Upper lobe of left lung (tissue), 6 donors: ENCODE data around the gene SYCP2L. TPM values are rescaled to one million over a fixed set of nuclear protein-coding genes. Genes with fewer than 3 reads are reported as not detected.

Experiments used
- ATAC-seq, 2 donors: fragments of 200-7000 bp; cut with Tn5 transposase; one replicate each; pipeline ENCODE4 v1.9.1; 2022; ENCODE audit warnings: mild to moderate bottlenecking in 2 of 2, moderate library complexity in 2 of 2; ENCODE audit not compliant: low FRiP score in 2 of 2
- DNase-seq, 2 donors: peaks; one replicate each; pipeline ENCODE4 v3.0.0-alpha.2; 2019 to 2020
- H3K27ac ChIP-seq, 4 donors: fragments of 200-600 bp; sonication (generic); one replicate each; pipeline ENCODE4 v1.5.1; 2016 to 2019
- H3K27me3 ChIP-seq, 4 donors: fragments of 200-600 bp; sonication (generic); one replicate each; pipeline ENCODE4 v1.5.1; 2017 to 2019
- H3K36me3 ChIP-seq, 4 donors: fragments of 200-600 bp; sonication (generic); one replicate each; pipeline ENCODE4 v1.5.1; 2016 to 2019
- H3K4me1 ChIP-seq, 4 donors: fragments of 200-600 bp; sonication (generic); one replicate each; pipeline ENCODE4 v1.5.1; 2018 to 2019
- H3K4me3 ChIP-seq, 4 donors: fragments of 200-600 bp; sonication (generic); one replicate each; pipeline ENCODE4 v1.5.1; 2017 to 2019; ENCODE audit warnings: mild to moderate bottlenecking in 2 of 4, moderate library complexity in 1 of 4
- H3K9me3 ChIP-seq, 4 donors: fragments of 200-600 bp; sonication (generic); one replicate each; pipeline ENCODE4 v1.5.1; 2018 to 2019
- CTCF ChIP-seq, 6 experiments: fragments of 450-650 bp in 4 of 6; fragments of 200-600 bp in 2 of 6; sonication (generic) in 2 of 6; IDR thresholded peaks; one replicate each; pipeline ENCODE4 v1.5.1; 2016 to 2019; ENCODE audit warnings: antibody characterized with exemption in 6 of 6
- EP300 ChIP-seq, 4 donors: sonication (generic); formaldehyde crosslinking; IDR thresholded peaks; one replicate each; pipeline ENCODE4 v1.5.1; 2017; ENCODE audit warnings: antibody characterized with exemption in 4 of 4, control low read depth in 2 of 4
- POLR2A ChIP-seq, 4 donors: fragments of 450-650 bp; IDR thresholded peaks; one replicate each; pipeline ENCODE4 v1.5.1; 2016 to 2017; ENCODE audit warnings: antibody characterized with exemption in 4 of 4, mild to moderate bottlenecking in 2 of 4
- POLR2AphosphoS5 ChIP-seq, 2 donors: sonication (generic); formaldehyde crosslinking; IDR thresholded peaks; one replicate each; pipeline ENCODE4 v1.5.1; 2017; ENCODE audit warnings: antibody characterized with exemption in 2 of 2
- WGBS, 2 donors: methylation state at CpG; one replicate each; pipeline ENCODE4 v1.1.5; 2017 to 2018; 5-methylcytosine and 5-hydroxymethylcytosine counted together
- total RNA-seq, 6 donors: library from RNA; depleted of rRNA in 4 of 6; stranded (reverse); fragments of >200 nt in 4 of 6; gene quantifications; one replicate each; pipeline versions ENCODE4 v1.1.0 to v1.2.1, GENCODE V29; 2016 to 2021
- donor health status: DM: no; HTN: no; CAD: no; lungs with moderate emphysema.
- donor health status: DM: no; HTN: yes; CAD: no; lungs with severe emphysema.

SYCP2L gene
- total RNA-seq, 6 donors from 2014 or later, result 0.46 to 8.4 (median 1.6) TPM

GRCh38 chr6:10933126-10933525, 46.3 kb downstream of the SYCP2L start:
- H3K27ac ChIP-seq, result no peak overlapping the region
- no peaks in the 10 kb centered on the region for H3K36me3 ChIP-seq
- no peak overlapping the region for H3K4me3 ChIP-seq
- no peaks in the 10 kb centered on the region for H3K4me1 ChIP-seq
- 91 to 92% methylated on average over 1 of the region's 1 CpG for WGBS, 2 donors
- ATAC-seq, result no peak
- H3K27me3 ChIP-seq, result no peaks in the 10 kb centered on the region
- H3K9me3 ChIP-seq, result no peaks in the 10 kb centered on the region
- TF ChIP-seq POLR2AphosphoS5 (IDR thresholded peaks at IDR 0.05), result no peak
- no peak for TF ChIP-seq EP300 (IDR thresholded peaks at IDR 0.05)
- no peak for TF ChIP-seq POLR2A (IDR thresholded peaks at IDR 0.05)
- TF ChIP-seq CTCF (IDR thresholded peaks at IDR 0.05), result no peak
- DNase-seq, result no peak

- Histone ChIP-seq H3K4me1 (no peaks in the 10 kb centered on the region), H3K27ac (no peak overlapping the region), H3K27me3 (no peaks in the 10 kb centered on the region), H3K4me3 (no peak overlapping the region), H3K9me3 (no peaks in the 10 kb centered on the region), H3K36me3 (no peaks in the 10 kb centered on the region)
- TF ChIP-seq EP300 (IDR thresholded peaks at IDR 0.05) (no peak), POLR2A (IDR thresholded peaks at IDR 0.05) (no peak), CTCF (IDR thresholded peaks at IDR 0.05) (no peak), POLR2AphosphoS5 (IDR thresholded peaks at IDR 0.05) (no peak)
- 94 to 95% methylated on average over 2 of the region's 2 CpGs for WGBS, 2 donors
- ATAC-seq (no peak), DNase-seq (no peak)
These were observed 53.0 kb downstream of the SYCP2L start for GRCh38 chr6:10939840-10940239.

DNA sequence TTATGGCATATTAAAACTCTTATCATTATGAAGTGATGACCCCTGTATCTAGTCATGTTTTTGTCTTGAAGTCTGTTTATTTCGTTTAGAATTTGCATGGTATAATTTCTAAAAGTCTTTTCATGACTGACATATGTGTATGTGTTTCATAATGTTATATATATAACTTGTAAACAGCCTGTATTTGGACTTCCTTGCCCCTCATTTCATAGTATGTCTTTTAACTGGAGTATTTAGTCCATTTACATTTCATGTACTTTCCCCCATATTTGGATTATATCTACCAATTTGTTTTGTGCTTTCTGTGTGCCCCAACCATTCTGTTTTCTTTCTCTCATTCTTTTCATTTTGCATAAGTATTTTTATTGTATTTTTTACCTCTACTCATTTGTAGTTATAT, 59.0 kb downstream of the SYCP2L start:
- DNase-seq (no peak), ATAC-seq (no peak)
- TF ChIP-seq EP300 (IDR thresholded peaks at IDR 0.05) (no peak), CTCF (IDR thresholded peaks at IDR 0.05) (no peak), POLR2A (IDR thresholded peaks at IDR 0.05) (no peak), POLR2AphosphoS5 (IDR thresholded peaks at IDR 0.05) (no peak)
- Histone ChIP-seq H3K4me3 (no peak overlapping the region), H3K36me3 (no peaks in the 10 kb centered on the region), H3K9me3 (no peaks in the 10 kb centered on the region), H3K4me1 (no peaks in the 10 kb centered on the region), H3K27ac (no peak overlapping the region), H3K27me3 (no peaks in the 10 kb centered on the region)
- 64 to 82% methylated on average over 1 of the region's 1 CpG for WGBS, 2 donors

GRCh38 chr6:10947966-10948365, 61.1 kb downstream of the SYCP2L start:
- ATAC-seq (no peak), DNase-seq (no peak)
- Histone ChIP-seq H3K36me3 (no peaks in the 10 kb centered on the region), H3K27me3 (no peaks in the 10 kb centered on the region), H3K9me3 (no peaks in the 10 kb centered on the region), H3K27ac (no peak overlapping the region), H3K4me1 (peaks cover 0 to 5% (median 1%) of the 10 kb centered on the region in 4 donors), H3K4me3 (no peak overlapping the region)
- WGBS, 2 donors, result 97 to 98% methylated on average over 5 of the region's 5 CpGs
- no peak for TF ChIP-seq EP300 (IDR thresholded peaks at IDR 0.05)
- no peak for TF ChIP-seq CTCF (IDR thresholded peaks at IDR 0.05)
- no peak for TF ChIP-seq POLR2A (IDR thresholded peaks at IDR 0.05)
- TF ChIP-seq POLR2AphosphoS5 (IDR thresholded peaks at IDR 0.05), result no peak
